ENCODE results near the gene APH1A.
"Not testable (repeated sequence)": the region's sequence is repeated elsewhere in the genome, so short reads cannot be mapped to it uniquely, and the experiment has no call there.

APH1A gene

GRCh38 chr1:150267896-150268295 is 920 bp downstream of the APH1A start:
- DNase-seq = no peak

- no peak for DNase-seq
Observed at GRCh38 chr1:150263549-150263948, 5.3 kb downstream of the APH1A start.

- no peak for DNase-seq
Observed at GRCh38 chr1:150262388-150263320, 6.2 kb downstream of the APH1A start.

- DNase-seq = no peak
Observed at GRCh38 chr1:150261367-150261766, 7.4 kb downstream of the APH1A start.

- no peak for DNase-seq
Observed at GRCh38 chr1:150259758-150260669, 8.8 kb downstream of the APH1A start.

- DNase-seq = no peak
Observed at GRCh38 chr1:150259217-150259616, 9.6 kb downstream of the APH1A start.

GRCh38 chr1:150257624-150258585 is 10.9 kb downstream of the APH1A start, which contains the start of gene CA14:
TSS of gene CA14 (plus strand) at chr1:150257774. CDS start at chr1:150258129, 355 bp downstream.
- DNase-seq = no peak

GRCh38 chr1:150256554-150257341 is 12.1 kb downstream of the APH1A start:
- DNase-seq = no peak

- no peak for DNase-seq
Observed at GRCh38 chr1:150256198-150256553, 12.6 kb downstream of the APH1A start.

GRCh38 chr1:150249936-150250335 is 18.9 kb downstream of the APH1A start:
- DNase-seq = no peak

GRCh38 chr1:150243003-150243402 is 25.8 kb downstream of the APH1A start:
- no peak for DNase-seq

GRCh38 chr1:150237746-150238145 is 31.1 kb downstream of the APH1A start:
- no peak for DNase-seq

GRCh38 chr1:150237176-150237575 is 31.6 kb downstream of the APH1A start:
- DNase-seq = not testable (repeated sequence)

- no peak for DNase-seq
Observed at GRCh38 chr1:150236614-150237100, 32.2 kb downstream of the APH1A start.

GRCh38 chr1:150235852-150236613 is 32.8 kb downstream of the APH1A start, which contains the start of gene ANP32E:
TSS of gene ANP32E (minus strand) at chr1:150236112. CDS start at chr1:150235786, 326 bp downstream.
- DNase-seq = peak; percentile 98 to 99

- peak in 1 of 2 donors; percentile 34 for DNase-seq
Observed at GRCh38 chr1:150235294-150235851, 33.4 kb downstream of the APH1A start.

GRCh38 chr1:150234566-150235293 is 34.1 kb downstream of the APH1A start:
- peak; percentile 92 to 94 for DNase-seq

- no peak for DNase-seq
Observed at GRCh38 chr1:150234309-150234565, 34.6 kb downstream of the APH1A start.

All from CD4-positive, alpha-beta T cell treated with Interleukin-4 for 1 hour (primary cell).